Measurements from ENCODE around the gene THOC7.

DNA sequence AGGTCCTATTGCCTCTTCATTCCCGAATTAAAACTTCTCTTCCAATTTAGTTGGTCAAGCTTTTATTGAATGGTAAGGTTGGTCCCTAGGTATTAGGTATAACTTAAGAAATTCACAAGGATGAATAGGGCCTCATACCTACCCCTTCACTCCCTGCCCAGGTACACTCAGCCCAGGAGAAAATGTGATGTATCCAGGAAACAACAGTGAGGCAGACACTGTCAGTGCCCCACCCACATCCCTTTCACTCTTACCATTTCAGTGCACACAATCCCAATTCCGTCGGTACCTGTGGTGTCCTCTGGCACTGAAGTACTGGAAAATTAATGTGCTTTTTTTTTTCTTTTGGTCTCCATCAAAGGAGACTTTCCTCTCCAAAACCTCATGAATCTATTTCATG, 55.0 kb downstream of the THOC7 start:
- TF ChIP-seq, protein P1, sequence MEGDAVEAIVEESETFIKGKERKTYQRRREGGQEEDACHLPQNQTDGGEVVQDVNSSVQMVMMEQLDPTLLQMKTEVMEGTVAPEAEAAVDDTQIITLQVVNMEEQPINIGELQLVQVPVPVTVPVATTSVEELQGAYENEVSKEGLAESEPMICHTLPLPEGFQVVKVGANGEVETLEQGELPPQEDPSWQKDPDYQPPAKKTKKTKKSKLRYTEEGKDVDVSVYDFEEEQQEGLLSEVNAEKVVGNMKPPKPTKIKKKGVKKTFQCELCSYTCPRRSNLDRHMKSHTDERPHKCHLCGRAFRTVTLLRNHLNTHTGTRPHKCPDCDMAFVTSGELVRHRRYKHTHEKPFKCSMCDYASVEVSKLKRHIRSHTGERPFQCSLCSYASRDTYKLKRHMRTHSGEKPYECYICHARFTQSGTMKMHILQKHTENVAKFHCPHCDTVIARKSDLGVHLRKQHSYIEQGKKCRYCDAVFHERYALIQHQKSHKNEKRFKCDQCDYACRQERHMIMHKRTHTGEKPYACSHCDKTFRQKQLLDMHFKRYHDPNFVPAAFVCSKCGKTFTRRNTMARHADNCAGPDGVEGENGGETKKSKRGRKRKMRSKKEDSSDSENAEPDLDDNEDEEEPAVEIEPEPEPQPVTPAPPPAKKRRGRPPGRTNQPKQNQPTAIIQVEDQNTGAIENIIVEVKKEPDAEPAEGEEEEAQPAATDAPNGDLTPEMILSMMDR (conservative IDR thresholded peaks at IDR 0.05; ENCODE audit: low read length): no peak
- TF ChIP-seq EZH2phosphoT487 (IDR thresholded peaks at IDR 0.05; ENCODE audit: borderline replicate concordance): no peak

Measured in Loucy (cell line).